Measurements from ENCODE around the gene RUFY3. TPM values are rescaled to one million over a fixed set of nuclear protein-coding genes. Genes with fewer than 3 reads are reported as not detected.

RUFY3 gene
- total and polyA plus RNA-seq, 4 donors, result 9.2 to 35.2 (median 15.0) TPM

DNA sequence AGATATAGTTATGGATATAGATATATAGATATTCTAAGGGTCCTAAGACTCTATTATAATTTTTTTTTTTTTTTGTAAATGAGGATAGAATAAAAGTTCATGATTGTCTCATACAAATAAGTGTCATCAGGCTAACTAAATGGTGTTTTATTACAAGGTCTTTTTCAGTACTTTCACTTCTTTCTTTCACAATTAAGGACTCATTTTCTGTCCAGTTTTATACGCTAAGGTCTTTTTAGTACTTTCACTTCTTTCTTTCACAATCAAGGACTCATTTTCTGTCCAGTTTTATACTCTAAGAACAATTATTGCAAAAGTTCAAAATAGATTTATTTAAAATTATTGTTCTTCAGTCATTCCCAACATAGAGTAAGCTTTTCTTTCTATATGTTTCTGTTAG is 32.7 kb downstream of the RUFY3 start:
- H3K4me1 ChIP-seq (ENCODE audit: control insufficient read depth in 4 of 4, insufficient read depth in 4 of 4, low read length in 3 of 4), result peaks cover 0 to 12% (median under 1%) of the 10 kb centered on the region in 4 donors
- TF ChIP-seq FOXA1 (IDR thresholded peaks at IDR 0.05), result no peak
- no peak for TF ChIP-seq EGR1 (IDR thresholded peaks at IDR 0.05; ENCODE audit: low read depth in 2 of 2)
- no peak for TF ChIP-seq JUND (IDR thresholded peaks at IDR 0.05)
- no peak for TF ChIP-seq HNF4G (IDR thresholded peaks at IDR 0.05)
- 45% methylated on average over 1 of the region's 1 CpG for WGBS
- no peaks in the 10 kb centered on the region for H3K9me3 ChIP-seq (ENCODE audit: control insufficient read depth in 4 of 4, low read length in 3 of 4)
- H3K27me3 ChIP-seq (ENCODE audit: control insufficient read depth in 4 of 4, insufficient read depth in 4 of 4, low read length in 3 of 4), result no peaks in the 10 kb centered on the region
- H3K9ac ChIP-seq (ENCODE audit: low read depth in 1 of 2, low read length in 2 of 2), result no peak overlapping the region
- no peak for DNase-seq (ENCODE audit: low spot score)
- no peak overlapping the region for H3K4me3 ChIP-seq (ENCODE audit: low read depth in 1 of 3, low read length in 3 of 3)
- no peak overlapping the region for H3K27ac ChIP-seq (ENCODE audit: low read depth in 1 of 2, low read length in 2 of 2)
- no peaks in the 10 kb centered on the region for H3K36me3 ChIP-seq (ENCODE audit: control insufficient read depth in 4 of 4, insufficient read depth in 3 of 4, low read depth in 1 of 4, low read length in 3 of 4)

DNA sequence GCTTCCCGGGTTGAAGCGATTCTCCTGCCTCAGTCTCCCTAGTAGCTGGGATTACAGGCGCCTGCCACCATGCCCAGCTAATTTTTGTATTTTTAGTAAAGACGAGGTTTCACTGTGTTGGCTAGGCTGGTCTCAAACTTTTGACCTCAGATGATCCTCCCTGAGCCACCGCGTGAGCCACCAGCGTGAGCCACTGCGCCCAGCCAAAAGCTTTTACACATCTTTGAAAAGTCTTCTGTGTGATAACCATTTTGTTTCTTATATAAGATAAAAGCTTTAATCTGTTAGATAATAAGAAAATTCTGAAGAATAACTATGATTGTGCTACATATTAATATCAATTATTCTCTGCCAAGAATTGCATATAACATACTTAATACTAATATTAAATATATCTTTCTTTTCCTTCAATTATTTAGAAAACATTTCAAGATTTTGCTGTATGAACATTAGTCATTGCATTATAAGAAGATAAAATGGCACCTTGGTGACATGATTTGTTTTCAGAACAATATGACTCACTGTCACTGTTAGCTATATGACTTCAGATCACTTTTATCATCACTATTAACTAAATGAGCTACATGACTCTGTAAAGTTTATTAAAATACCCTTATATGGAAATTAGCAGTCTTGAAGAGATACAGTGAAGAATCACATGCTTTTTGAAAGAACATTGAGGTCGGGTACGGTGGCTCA is 33.4 kb downstream of the RUFY3 start:
- Histone ChIP-seq H3K4me1 (ENCODE audit: control insufficient read depth in 4 of 4, insufficient read depth in 4 of 4, low read length in 3 of 4) (peaks cover 0 to 12% (median under 1%) of the 10 kb centered on the region in 4 donors), H3K9me3 (ENCODE audit: control insufficient read depth in 4 of 4, low read length in 3 of 4) (no peaks in the 10 kb centered on the region), H3K27ac (ENCODE audit: low read depth in 1 of 2, low read length in 2 of 2) (no peak overlapping the region), H3K4me3 (ENCODE audit: low read depth in 1 of 3, low read length in 3 of 3) (no peak overlapping the region), H3K27me3 (ENCODE audit: control insufficient read depth in 4 of 4, insufficient read depth in 4 of 4, low read length in 3 of 4) (no peaks in the 10 kb centered on the region), H3K36me3 (ENCODE audit: control insufficient read depth in 4 of 4, insufficient read depth in 3 of 4, low read depth in 1 of 4, low read length in 3 of 4) (no peaks in the 10 kb centered on the region), H3K9ac (ENCODE audit: low read depth in 1 of 2, low read length in 2 of 2) (no peak overlapping the region)
- DNase-seq (ENCODE audit: low spot score), result no peak
- 93% methylated on average over 10 of the region's 10 CpGs for WGBS
- TF ChIP-seq JUND (IDR thresholded peaks at IDR 0.05), result no peak
- no peak for TF ChIP-seq MAX (IDR thresholded peaks at IDR 0.05)
- TF ChIP-seq HNF4A (conservative IDR thresholded peaks at IDR 0.05), result no peak
- no peak for TF ChIP-seq RAD21 (IDR thresholded peaks at IDR 0.05)
- no peak for TF ChIP-seq SP1 (IDR thresholded peaks at IDR 0.05)
- no peak for TF ChIP-seq FOXA2 (IDR thresholded peaks at IDR 0.05)
- TF ChIP-seq ATF3 (IDR thresholded peaks at IDR 0.05), result no peak
- no peak for TF ChIP-seq FOXA1 (IDR thresholded peaks at IDR 0.05)
- TF ChIP-seq HNF4G (IDR thresholded peaks at IDR 0.05), result no peak
- TF ChIP-seq REST (IDR thresholded peaks at IDR 0.05), result no peak
- no peak for TF ChIP-seq EGR1 (IDR thresholded peaks at IDR 0.05; ENCODE audit: low read depth in 2 of 2)
- TF ChIP-seq CTCF (IDR thresholded peaks at IDR 0.05; ENCODE audit: low read depth, low read length, missing input control), result no peak
- no peak for TF ChIP-seq NR2F2 (IDR thresholded peaks at IDR 0.05)
- no peak for TF ChIP-seq RXRA (IDR thresholded peaks at IDR 0.05)
